Spleen (tissue), 7 donors: ENCODE measurements around the gene DTNA.

Experiments used
- POLR2A ChIP-seq, 3 donors: fragments of 450-650 bp; IDR thresholded peaks; one replicate each; pipeline ENCODE4 v1.5.1; 2017; ENCODE audit warnings: antibody characterized with exemption in 3 of 3, mild to moderate bottlenecking in 1 of 3
- POLR2AphosphoS5 ChIP-seq, 3 donors: sonication (generic); formaldehyde crosslinking; IDR thresholded peaks; one replicate each; pipeline ENCODE4 v1.5.1; 2017; ENCODE audit warnings: antibody characterized with exemption in 3 of 3
- TF ChIP-seq, protein P1 (sequence below), 11 experiments: fragments of 200-600 bp in 7 of 11; fragments of 450-650 bp in 4 of 11; sonication (generic) in 4 of 11; IDR thresholded peaks in 8 of 11; conservative IDR thresholded peaks in 3 of 11; 1 replicate in 7 of 11; 2 replicates in 4 of 11; pipeline versions ENCODE4 v1.4.0 to v1.8.0; 2016 to 2021; ENCODE audit warnings: antibody characterized with exemption in 11 of 11, inconsistent platforms in 4 of 11, mild to moderate bottlenecking in 1 of 11
- donor health status: DM: no; HTN: no; CAD: no; lungs with moderate emphysema.
- donor health status: DM: no; HTN: no; CAD: no.
- donor health status: DM: no; HTN: no; CAD: no.

DNA sequence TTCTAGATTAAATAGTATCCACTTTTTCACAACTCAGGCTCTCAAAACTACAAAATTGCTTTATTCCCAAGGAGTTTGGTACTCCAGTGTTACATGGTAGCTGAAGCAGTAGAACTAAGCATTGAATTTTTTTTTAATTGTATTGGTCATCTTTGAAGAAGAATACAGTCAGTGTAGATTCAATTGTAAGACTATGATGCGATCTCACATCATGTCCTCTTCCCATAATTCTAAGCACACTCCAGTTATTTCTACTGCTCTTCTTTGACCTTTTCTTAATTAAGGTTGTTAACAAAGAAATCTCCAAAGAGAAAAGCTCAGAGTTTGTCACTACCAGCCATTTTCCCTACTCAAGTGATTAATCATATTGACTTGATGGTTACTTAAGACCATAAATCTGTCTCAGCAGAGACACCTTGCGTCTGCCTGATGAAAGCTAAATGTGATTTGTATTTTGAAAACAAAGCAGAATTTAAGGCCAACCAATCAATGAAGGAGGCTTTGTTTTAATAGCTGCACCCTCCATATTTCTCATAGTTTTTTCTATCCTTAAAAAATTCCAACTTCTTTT is 130.2 kb downstream of the DTNA start:
- TF ChIP-seq, protein P1, sequence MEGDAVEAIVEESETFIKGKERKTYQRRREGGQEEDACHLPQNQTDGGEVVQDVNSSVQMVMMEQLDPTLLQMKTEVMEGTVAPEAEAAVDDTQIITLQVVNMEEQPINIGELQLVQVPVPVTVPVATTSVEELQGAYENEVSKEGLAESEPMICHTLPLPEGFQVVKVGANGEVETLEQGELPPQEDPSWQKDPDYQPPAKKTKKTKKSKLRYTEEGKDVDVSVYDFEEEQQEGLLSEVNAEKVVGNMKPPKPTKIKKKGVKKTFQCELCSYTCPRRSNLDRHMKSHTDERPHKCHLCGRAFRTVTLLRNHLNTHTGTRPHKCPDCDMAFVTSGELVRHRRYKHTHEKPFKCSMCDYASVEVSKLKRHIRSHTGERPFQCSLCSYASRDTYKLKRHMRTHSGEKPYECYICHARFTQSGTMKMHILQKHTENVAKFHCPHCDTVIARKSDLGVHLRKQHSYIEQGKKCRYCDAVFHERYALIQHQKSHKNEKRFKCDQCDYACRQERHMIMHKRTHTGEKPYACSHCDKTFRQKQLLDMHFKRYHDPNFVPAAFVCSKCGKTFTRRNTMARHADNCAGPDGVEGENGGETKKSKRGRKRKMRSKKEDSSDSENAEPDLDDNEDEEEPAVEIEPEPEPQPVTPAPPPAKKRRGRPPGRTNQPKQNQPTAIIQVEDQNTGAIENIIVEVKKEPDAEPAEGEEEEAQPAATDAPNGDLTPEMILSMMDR (IDR thresholded peaks at IDR 0.05 in 8 of 11, conservative IDR thresholded peaks at IDR 0.05 in 3 of 11), result no peak
- TF ChIP-seq POLR2AphosphoS5 (IDR thresholded peaks at IDR 0.05) (no peak), POLR2A (IDR thresholded peaks at IDR 0.05) (no peak)
